PC-3 (cell line): ENCODE measurements around the gene TMEM187. TPM values are rescaled to one million over a fixed set of nuclear protein-coding genes. Genes with fewer than 3 reads are reported as not detected.

Experiments
- ATAC-seq: fragments of 200-7000 bp; cut with Tn5 transposase; 2 replicates; pipeline ENCODE4 v1.9.1; 2020; ENCODE audit warnings: mild to moderate bottlenecking, moderate library complexity
- BruUV-seq: library from RNA; stranded (reverse); fragments of 400-500 nt; replicated peaks from 2 replicates; lab custom pipeline; 2021; lab: Mats Ljungman, UMichigan
- CTCF ChIA-PET: fragments of 300-600 bp; sonication (Branson Sonifier 250); formaldehyde crosslinking; loops from one replicate; lab custom pipeline; 2022; ENCODE audit warnings: antibody characterized with exemption; lab: Charles Lee
- POLR2A ChIA-PET: fragments of 300-600 bp; sonication (Branson Sonifier 250); formaldehyde crosslinking; loops from one replicate; lab custom pipeline; 2022; ENCODE audit warnings: antibody characterized with exemption; ENCODE audit not compliant: unreplicated experiment; lab: Charles Lee
- DNase-seq: peaks from one replicate; pipeline ENCODE4 v3.0.0-alpha.2; 2015
- H2AFZ ChIP-seq: fragments of 300-600 bp; sonication (generic); 2 replicates; pipeline ENCODE4 v1.6.0; 2016; ENCODE audit warnings: antibody characterized with exemption, low read length
- H3F3A ChIP-seq: fragments of 300-600 bp; sonication (generic); one replicate; pipeline ENCODE4 v1.6.0; 2017; ENCODE audit warnings: antibody characterized with exemption, low read length, control low read depth, mild to moderate bottlenecking; ENCODE audit not compliant: unreplicated experiment
- H3K27ac ChIP-seq: fragments of 300-600 bp; sonication (generic); 2 replicates; pipeline ENCODE4 v1.5.1; 2016; ENCODE audit warnings: mild to moderate bottlenecking, low read length
- H3K27me3 ChIP-seq: fragments of 300-600 bp; sonication (generic); 2 replicates; pipeline ENCODE4 v1.6.1; 2016; ENCODE audit warnings: low read length, mixed read lengths
- H3K36me3 ChIP-seq: fragments of 300-600 bp; sonication (generic); 2 replicates; pipeline ENCODE4 v1.6.1; 2016; ENCODE audit warnings: low read depth, mixed run types, low read length, mixed read lengths
- H3K4me1 ChIP-seq: fragments of 300-600 bp; sonication (generic); 2 replicates; pipeline ENCODE4 v1.5.1; 2016; ENCODE audit warnings: low read length; ENCODE audit not compliant: insufficient read depth
- H3K4me2 ChIP-seq: fragments of 300-600 bp; sonication (generic); 2 replicates; pipeline ENCODE4 v1.6.0; 2016; ENCODE audit warnings: low read length
- H3K4me3 ChIP-seq: fragments of 300-600 bp; sonication (generic); 2 replicates; pipeline ENCODE4 v1.5.1; 2016; ENCODE audit warnings: mild to moderate bottlenecking, low read length, mixed read lengths
- H3K79me2 ChIP-seq: fragments of 300-600 bp; sonication (generic); 2 replicates; pipeline ENCODE4 v1.6.1; 2017; ENCODE audit warnings: low read length, mixed read lengths
- H3K9ac ChIP-seq: fragments of 300-600 bp; sonication (generic); 2 replicates; pipeline ENCODE4 v1.6.0; 2016; ENCODE audit warnings: mild to moderate bottlenecking, low read length
- H3K9me2 ChIP-seq: fragments of 300-600 bp; sonication (generic); replicated peaks from 2 replicates; pipeline ENCODE4 v1.6.1; 2016; ENCODE audit warnings: mixed run types, low read length, mixed read lengths
- H3K9me3 ChIP-seq: fragments of 300-600 bp; sonication (generic); 2 replicates; pipeline ENCODE4 v1.6.1; 2016; ENCODE audit warnings: low read length, mixed read lengths
- H4K20me1 ChIP-seq: fragments of 300-600 bp; sonication (generic); 2 replicates; pipeline ENCODE4 v1.6.1; 2016; ENCODE audit warnings: low read length, mixed read lengths
- EZH2 ChIP-seq: fragments of 300-600 bp; sonication (generic); IDR thresholded peaks from one replicate; pipeline ENCODE4 v1.6.1; 2017; ENCODE audit warnings: antibody characterized with exemption, mild to moderate bottlenecking, low read length; ENCODE audit not compliant: unreplicated experiment
- EZH2phosphoT487 ChIP-seq: fragments of 300-600 bp; sonication (generic); IDR thresholded peaks from 2 replicates; pipeline ENCODE4 v1.6.1; 2018; ENCODE audit warnings: mild to moderate bottlenecking, antibody characterized with exemption, low read length, borderline replicate concordance
- intact Hi-C: fragments of 100-400 bp; cut with micrococcal nuclease; formaldehyde crosslinking; loops from 2 replicates; pipeline ENCODE4 v1.9.0; 2023
- total RNA-seq: library from RNA; depleted of rRNA; stranded (reverse); fragments of >200 nt; gene quantifications from 2 replicates; pipeline ENCODE4 v1.2.3, GENCODE V29; 2014
- TF ChIP-seq, protein P1 (sequence below): fragments of 300-600 bp; sonication (generic); conservative IDR thresholded peaks from 2 replicates; pipeline ENCODE4 v1.5.1; 2017; ENCODE audit warnings: antibody characterized with exemption, low read depth, mild to moderate bottlenecking, low read length

Gene TMEM187
- total RNA-seq, 1 experiment from 2014 or later, result 10.6 TPM

GRCh38 chrX:154011376-154012335, 39.1 kb downstream of the TMEM187 start:
- BruUV-seq, result no TSS peak
- Histone ChIP-seq H3K79me2 (peaks cover 12% of the 10 kb centered on the region), H3K27me3 (no peaks in the 10 kb centered on the region), H3K27ac (no peak overlapping the region), H3K4me3 (no peak overlapping the region), H3K9me3 (no peaks in the 10 kb centered on the region), H3K4me2 (no peak overlapping the region), H3K9me2 (no peaks in the 10 kb centered on the region), H3F3A (no peaks in the 10 kb centered on the region), H3K36me3 (peaks cover 34% of the 10 kb centered on the region), H3K9ac (no peak overlapping the region), H3K4me1 (no peaks in the 10 kb centered on the region), H4K20me1 (0 out of 2 replicates have a peak, but pooled peaks cover 3% of the 10 kb centered on the region), H2AFZ (no peak overlapping the region)
- TF ChIP-seq, protein P1, sequence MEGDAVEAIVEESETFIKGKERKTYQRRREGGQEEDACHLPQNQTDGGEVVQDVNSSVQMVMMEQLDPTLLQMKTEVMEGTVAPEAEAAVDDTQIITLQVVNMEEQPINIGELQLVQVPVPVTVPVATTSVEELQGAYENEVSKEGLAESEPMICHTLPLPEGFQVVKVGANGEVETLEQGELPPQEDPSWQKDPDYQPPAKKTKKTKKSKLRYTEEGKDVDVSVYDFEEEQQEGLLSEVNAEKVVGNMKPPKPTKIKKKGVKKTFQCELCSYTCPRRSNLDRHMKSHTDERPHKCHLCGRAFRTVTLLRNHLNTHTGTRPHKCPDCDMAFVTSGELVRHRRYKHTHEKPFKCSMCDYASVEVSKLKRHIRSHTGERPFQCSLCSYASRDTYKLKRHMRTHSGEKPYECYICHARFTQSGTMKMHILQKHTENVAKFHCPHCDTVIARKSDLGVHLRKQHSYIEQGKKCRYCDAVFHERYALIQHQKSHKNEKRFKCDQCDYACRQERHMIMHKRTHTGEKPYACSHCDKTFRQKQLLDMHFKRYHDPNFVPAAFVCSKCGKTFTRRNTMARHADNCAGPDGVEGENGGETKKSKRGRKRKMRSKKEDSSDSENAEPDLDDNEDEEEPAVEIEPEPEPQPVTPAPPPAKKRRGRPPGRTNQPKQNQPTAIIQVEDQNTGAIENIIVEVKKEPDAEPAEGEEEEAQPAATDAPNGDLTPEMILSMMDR, result no peak
- TF ChIP-seq EZH2 (no peak), EZH2phosphoT487 (no peak)
- ATAC-seq (no peak), DNase-seq (no peak)
- ChIA-PET POLR2A (no interaction called here), CTCF (no interaction called here)
- intact Hi-C loops, result no loop called here

DNA sequence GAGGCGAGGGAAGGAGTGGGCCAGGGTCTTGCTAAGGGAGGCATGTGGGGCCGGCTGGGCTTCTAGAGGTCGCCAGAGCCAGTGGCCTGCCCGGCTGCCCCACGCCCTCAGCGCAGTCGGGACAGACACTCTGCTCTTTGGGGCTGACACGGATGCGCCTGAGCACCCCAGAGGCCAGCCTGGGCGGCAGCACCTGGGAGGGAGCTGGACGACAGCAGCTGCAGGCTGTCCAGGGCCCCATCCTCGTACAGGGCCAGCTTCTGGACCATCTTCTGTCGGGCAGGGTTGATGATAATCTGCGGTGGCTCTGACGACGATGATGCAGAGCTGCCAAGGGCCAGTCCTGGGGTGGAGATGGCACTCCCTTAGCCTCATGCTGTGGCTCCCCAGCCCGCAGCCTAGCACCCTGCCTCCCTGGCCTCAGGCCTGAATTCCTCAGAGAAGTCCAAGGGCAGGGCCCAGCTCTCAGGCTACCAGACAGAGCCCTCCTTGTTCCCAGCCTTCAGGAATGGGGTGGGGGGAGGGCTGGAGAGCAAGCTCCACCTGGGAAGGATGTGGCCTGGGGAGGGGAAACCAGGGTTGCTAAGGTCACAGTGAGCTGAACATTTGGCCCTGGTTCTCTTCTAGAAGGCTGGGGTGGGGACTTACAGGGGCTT, 39.9 kb downstream of the TMEM187 start:
- no peaks in the 10 kb centered on the region for H3F3A ChIP-seq
- 0 out of 2 replicates have a peak, but pooled peaks cover 3% of the 10 kb centered on the region for H4K20me1 ChIP-seq

More for the DNA sequence above, 39.9 kb downstream of the TMEM187 start:
- Histone ChIP-seq H3K9me2 (no peaks in the 10 kb centered on the region), H3K4me2 (no peak overlapping the region), H3K27ac (no peak overlapping the region), H3K27me3 (no peaks in the 10 kb centered on the region), H3K36me3 (peaks cover 41% of the 10 kb centered on the region), H3K4me1 (0 out of 2 replicates have a peak, but pooled peaks cover 3% of the 10 kb centered on the region), H3K79me2 (peaks cover 20% of the 10 kb centered on the region), H2AFZ (no peak overlapping the region), H3K9ac (no peak overlapping the region), H3K9me3 (no peaks in the 10 kb centered on the region), H3K4me3 (no peak overlapping the region)
- POLR2A ChIA-PET, result no interaction called here
- intact Hi-C loops, result no loop called here
- CTCF ChIA-PET, result no interaction called here
- DNase-seq (no peak), ATAC-seq (no peak)
- TF ChIP-seq EZH2phosphoT487 (no peak), EZH2 (no peak)
- TF ChIP-seq, protein P1, result no peak
- BruUV-seq, result no TSS peak
